Adipose tissue (tissue), 3 donors: ENCODE measurements around the gene SMG7. TPM values are rescaled to one million over a fixed set of nuclear protein-coding genes. Genes with fewer than 3 reads are reported as not detected.

ENCODE experiments used
- H3K27ac ChIP-seq: one replicate; pipeline ENCODE4 v1.5.1; 2013; ENCODE audit warnings: low read depth, low read length
- WGBS, 3 donors: extraction: QIAGEN DNeasy Blood & Tissue Kit; methylation state at CpG; one replicate each; pipeline ENCODE4 v1.1.7; 2013; 5-methylcytosine and 5-hydroxymethylcytosine counted together
- polyA plus RNA-seq, 3 donors: library from polyadenylated mRNA; stranded (reverse); fragments of 200-250 nt; gene quantifications; one replicate each; pipeline ENCODE4 v1.2.3, GENCODE V29; 2013
- donor health status: healthy with polysubstance abuse.
- donor health status: Bipolar disorder and iron deficiency.
- donor health status: healthy.

Gene SMG7
- polyA plus RNA-seq, 3 donors, result 14.3 to 16.5 (median 16.3) TPM

GRCh38 chr1:183576537-183576936, 104.2 kb downstream of the SMG7 start:
- 56 to 78% (median 74%) methylated on average over 8 of the region's 8 CpGs for WGBS, 3 donors
- no peak overlapping the region for H3K27ac ChIP-seq

DNA sequence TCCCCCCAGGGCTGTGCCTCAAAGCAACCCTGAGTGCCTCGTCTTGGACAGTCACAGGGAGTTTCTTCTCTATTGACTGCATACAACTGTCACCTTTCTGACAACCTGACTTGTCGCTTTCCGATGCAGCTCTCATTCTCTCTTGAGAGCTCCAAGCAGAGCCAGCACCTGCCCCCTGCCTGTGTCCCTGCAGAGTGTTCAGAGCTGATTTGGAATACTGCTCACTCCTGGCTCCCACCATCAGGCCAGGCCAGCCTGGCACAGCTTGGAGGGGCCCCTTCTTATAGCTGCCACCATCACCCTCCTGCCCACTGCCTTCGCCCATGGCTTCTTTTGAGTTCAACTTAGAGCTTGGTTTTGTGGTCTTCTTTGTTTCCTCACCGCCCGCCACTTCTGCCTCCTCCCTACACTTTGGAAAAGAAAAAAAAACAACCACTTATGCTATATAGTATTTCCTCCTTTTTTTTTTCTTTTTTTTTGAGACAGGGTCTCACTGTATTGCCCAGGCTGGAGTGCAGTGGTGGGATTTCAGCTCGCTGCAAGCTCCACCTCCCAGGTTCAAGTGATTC, 105.7 kb downstream of the SMG7 start:
- 68 to 92% (median 84%) methylated on average over 7 of the region's 7 CpGs for WGBS, 3 donors
- no peak overlapping the region for H3K27ac ChIP-seq

DNA sequence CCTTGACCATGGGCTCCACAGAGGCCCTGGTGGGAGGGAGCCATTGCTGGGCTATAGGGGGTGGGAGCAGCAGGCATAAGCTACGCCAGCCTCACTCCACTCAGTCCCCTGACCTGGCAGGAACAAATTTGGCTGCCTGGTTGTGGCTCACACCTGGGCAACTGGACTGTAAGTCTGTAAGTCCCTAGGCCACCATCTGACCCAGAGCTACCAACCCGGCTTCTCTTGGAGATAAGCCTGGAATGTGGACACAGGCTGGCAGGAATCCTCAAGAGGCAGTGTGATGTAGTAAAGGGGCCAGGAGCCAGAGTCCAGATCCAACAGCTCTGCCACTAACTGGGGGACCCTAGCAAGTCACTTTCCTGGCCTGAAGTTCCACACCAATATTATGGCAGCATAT, 106.6 kb downstream of the SMG7 start:
- no peak overlapping the region for H3K27ac ChIP-seq
- WGBS, 3 donors, result 61 to 88% (median 84%) methylated on average over 2 of the region's 2 CpGs

- WGBS, 3 donors, result 22 to 40% (median 23%) methylated on average over 8 of the region's 8 CpGs
- no peak overlapping the region for H3K27ac ChIP-seq
Observed at GRCh38 chr1:183580281-183580682, 108.0 kb downstream of the SMG7 start.

GRCh38 chr1:183582021-183582713, 109.9 kb downstream of the SMG7 start:
- H3K27ac ChIP-seq, result no peak overlapping the region
- 82 to 91% (median 85%) methylated on average over 12 of the region's 12 CpGs for WGBS, 3 donors

DNA sequence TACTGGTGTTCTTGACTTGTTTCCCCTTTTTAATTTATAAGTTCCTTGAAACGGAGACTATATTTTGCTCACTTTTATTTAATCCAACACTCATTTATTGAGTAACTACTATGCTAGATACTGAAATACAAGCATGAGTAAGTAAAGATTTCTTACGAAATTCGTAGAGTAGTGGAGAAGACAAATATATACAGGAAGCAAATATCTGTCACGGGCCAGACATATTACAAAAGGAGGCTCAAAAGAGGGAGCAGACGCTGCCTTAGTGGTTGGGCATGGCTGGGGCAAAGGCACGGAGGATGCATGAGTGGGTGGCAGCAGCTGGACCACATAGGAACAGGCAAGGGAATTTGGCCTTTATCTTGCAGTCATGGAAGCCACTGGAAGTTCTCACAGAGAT, 111.2 kb downstream of the SMG7 start:
- WGBS, 3 donors, result 56 to 82% (median 60%) methylated on average over 6 of the region's 6 CpGs
- H3K27ac ChIP-seq, result no peak overlapping the region

- no peak overlapping the region for H3K27ac ChIP-seq
- WGBS, 3 donors, result 69 to 73% (median 70%) methylated on average over 5 of the region's 5 CpGs
Observed at GRCh38 chr1:183584147-183584546, 111.8 kb downstream of the SMG7 start.

- 80 to 89% (median 83%) methylated on average over 6 of the region's 6 CpGs for WGBS, 3 donors
- no peak overlapping the region for H3K27ac ChIP-seq
Observed at GRCh38 chr1:183585038-183585437, 112.7 kb downstream of the SMG7 start.

GRCh38 chr1:183586455-183586854, 114.2 kb downstream of the SMG7 start:
- no peak overlapping the region for H3K27ac ChIP-seq
- WGBS, 3 donors, result 79 to 94% (median 82%) methylated on average over 1 of the region's 1 CpG

DNA sequence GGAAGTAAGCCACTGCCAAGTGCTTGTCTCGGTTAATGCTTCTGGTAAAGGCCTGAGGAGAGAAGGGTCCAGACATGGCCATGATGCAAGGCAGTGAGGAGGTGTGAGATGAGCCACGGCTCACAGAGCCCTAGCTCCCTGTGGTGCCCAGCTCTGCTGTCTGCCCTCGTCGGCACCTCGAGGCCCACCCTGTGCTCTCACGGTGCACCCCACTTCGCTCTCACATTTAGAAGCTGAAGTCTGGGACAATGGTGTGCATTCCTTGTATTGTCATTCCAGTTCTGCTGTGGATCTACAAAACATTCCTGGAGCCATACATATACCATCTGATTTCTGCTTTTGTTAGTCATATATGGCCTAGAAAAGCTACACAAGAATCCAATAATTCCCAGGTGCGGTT, 114.6 kb downstream of the SMG7 start:
- WGBS, 3 donors, result 87 to 94% (median 92%) methylated on average over 8 of the region's 8 CpGs
- no peak overlapping the region for H3K27ac ChIP-seq

GRCh38 chr1:183588827-183589226, 116.5 kb downstream of the SMG7 start:
- H3K27ac ChIP-seq, result no peak overlapping the region

- 78 to 88% (median 82%) methylated on average over 5 of the region's 5 CpGs for WGBS, 3 donors
- H3K27ac ChIP-seq, result peak overlapping the region; percentile 28
Observed at GRCh38 chr1:183589384-183589783, 117.1 kb downstream of the SMG7 start.

DNA sequence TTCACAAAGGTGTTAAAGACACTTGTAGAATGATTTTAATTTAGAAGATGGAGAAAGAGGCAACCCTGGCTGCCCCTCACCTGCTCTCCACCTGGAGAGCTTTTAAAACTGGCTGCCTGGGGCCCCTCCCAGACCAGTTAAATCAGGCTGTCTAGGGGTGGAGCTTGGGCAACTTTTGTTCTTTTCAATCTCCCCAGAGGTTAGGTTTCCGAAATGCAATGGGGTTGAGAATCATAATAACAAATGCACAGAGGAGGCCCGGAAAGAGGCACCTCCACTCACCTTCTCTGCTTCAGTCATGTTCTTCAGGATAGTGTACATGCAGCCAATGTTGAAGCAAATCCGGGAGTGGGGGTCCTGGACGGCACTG, 117.6 kb downstream of the SMG7 start:
- peak overlapping the region; percentile 28 for H3K27ac ChIP-seq
- 66 to 77% (median 72%) methylated on average over 4 of the region's 4 CpGs for WGBS, 3 donors

- 50 to 82% (median 63%) methylated on average over 6 of the region's 6 CpGs for WGBS, 3 donors
- H3K27ac ChIP-seq, result peak within 1 kb of the TSS; percentile 35
Observed at GRCh38 chr1:183590244-183591191, 118.2 kb downstream of the SMG7 start, which contains the start of gene NCF2. NCF2 (minus strand) TSS chr1:183590459; CDS start chr1:183590329, 130 bp downstream.

DNA sequence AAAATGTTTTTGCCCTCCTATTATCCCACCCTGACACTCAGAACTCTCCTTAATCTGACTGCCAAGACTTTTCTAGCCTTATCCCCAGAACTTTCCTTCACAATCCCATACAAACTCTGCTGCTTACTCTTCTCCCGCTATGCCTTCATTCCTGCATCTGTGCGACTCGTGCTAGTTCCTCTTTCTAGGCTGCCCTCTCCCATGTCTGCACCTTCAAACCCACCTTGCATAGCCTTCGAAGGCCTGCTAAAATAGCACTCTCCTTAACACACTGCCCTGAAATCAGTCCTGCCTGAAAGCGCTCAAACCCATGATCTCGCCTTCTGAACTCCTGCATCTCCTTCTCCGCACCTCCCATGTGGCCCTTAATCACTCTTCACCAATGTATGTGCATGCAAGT, 120.4 kb downstream of the SMG7 start:
- WGBS, 3 donors, result 83 to 90% (median 89%) methylated on average over 7 of the region's 7 CpGs
- H3K27ac ChIP-seq, result no peak overlapping the region

DNA sequence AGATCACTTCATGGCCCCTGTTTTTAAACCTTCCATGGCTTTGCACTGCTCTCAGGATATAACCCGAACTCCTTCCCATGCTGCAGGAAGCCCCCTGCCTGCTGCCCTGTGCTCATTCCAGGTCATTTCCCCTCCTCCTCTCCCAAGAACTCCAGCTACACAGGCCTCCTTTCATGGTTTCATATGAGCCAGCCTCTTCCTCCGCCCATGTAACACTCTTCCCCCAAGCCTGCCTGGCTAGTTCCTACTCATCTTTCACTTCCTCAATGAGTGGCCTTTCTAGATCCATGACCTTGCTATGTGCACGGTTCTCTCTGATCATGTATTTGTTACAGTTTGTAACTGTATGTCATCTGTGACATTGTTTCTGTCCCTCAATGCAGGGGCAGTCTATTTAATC, 121.1 kb downstream of the SMG7 start:
- 48 to 57% (median 56%) methylated on average over 3 of the region's 3 CpGs for WGBS, 3 donors
- no peak overlapping the region for H3K27ac ChIP-seq

GRCh38 chr1:183595537-183595936, 123.2 kb downstream of the SMG7 start:
- 90 to 97% (median 93%) methylated on average over 2 of the region's 2 CpGs for WGBS, 3 donors

GRCh38 chr1:183596500-183596899, 124.2 kb downstream of the SMG7 start:
- 84 to 88% (median 85%) methylated on average over 5 of the region's 5 CpGs for WGBS, 3 donors
- no peak overlapping the region for H3K27ac ChIP-seq

More at GRCh38 chr1:183595537-183595936, 123.2 kb downstream of the SMG7 start:
- no peak overlapping the region for H3K27ac ChIP-seq

GRCh38 chr1:183597656-183598347, 125.5 kb downstream of the SMG7 start:
- H3K27ac ChIP-seq, result no peak overlapping the region
- WGBS, 3 donors, result 59 to 79% (median 66%) methylated on average over 5 of the region's 5 CpGs
